ENCODE measurements around the gene MEGF11. TPM values are rescaled to one million over a fixed set of nuclear protein-coding genes. Genes with fewer than 3 reads are reported as not detected.

Gene MEGF11
- polyA plus RNA-seq, 2 of the 4 experiments (the other 2 are of a cell fraction), result 0.25 to 0.31 TPM

DNA sequence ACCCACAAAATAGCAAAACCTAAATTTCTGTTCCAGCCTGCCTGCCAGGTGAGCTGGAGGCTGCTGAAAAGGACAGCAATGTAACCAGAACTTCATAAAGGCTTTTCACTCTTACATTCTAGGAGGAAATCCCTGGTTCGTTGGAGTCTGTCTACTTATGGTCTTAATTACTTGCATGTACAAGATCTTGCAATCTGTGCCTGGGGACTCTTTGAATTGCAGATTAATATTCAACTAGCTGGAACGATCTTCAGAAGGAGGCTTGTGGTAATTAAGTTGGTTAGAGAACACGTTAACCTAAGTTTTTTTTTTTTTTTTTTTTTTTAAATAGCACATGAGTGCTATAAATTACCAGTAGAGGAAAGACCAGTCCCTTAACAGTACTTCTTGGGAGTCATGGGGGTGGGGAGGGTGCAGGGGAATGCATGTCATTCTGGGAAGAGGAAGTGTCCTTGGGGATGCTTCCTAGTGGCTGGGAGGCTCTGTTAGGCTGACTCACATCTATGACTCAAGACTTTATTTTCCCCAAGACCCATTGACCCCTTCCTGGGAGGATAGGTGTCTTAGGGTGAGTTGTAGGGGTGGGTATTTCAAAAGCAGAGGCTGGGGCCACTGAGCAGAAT, 244.5 kb downstream of the MEGF11 start:
- 2% methylated on average over 3 of the region's 3 CpGs for WGBS (ENCODE audit: missing lambda C conversion rate)
- no peak for FAIRE-seq
- Histone ChIP-seq H3K4me3 (no peak overlapping the region), H3K27ac (peak overlapping the region; percentile 40 to 79; a peak in 5 of 6 replicates), H3K9me3 (no peaks in the 10 kb centered on the region), H3K4me1 (peaks cover 39% of the 10 kb centered on the region), H3K4me2 (peak overlapping the region; percentile 63)
- ChIA-PET CTCF (interaction anchor here (1.9 kb wide), 1 partner anchor 29 kb away, joined by 6 read pairs; no protein-coding TSS in a partner anchor), POLR2A (no interaction called here)
- DNase-seq (ENCODE audit: low read depth in 1 of 2, low spot score in 1 of 2), result peak; percentile 84 to 86
- ATAC-seq, result peak; percentile 70 to 77
- TF ChIP-seq RNF2 (IDR thresholded peaks at IDR 0.05; ENCODE audit: borderline replicate concordance, low read depth) (no peak), EHF (CRISPR knock-in tag; IDR thresholded peaks at IDR 0.05) (no peak), EP300 (IDR thresholded peaks at IDR 0.05) (0 out of 5 replicates have a peak, but pooled peaks of 1 of the 2 experiments have one; percentile 21), KDM5A (IDR thresholded peaks at IDR 0.05) (no peak), FOSL2 (IDR thresholded peaks at IDR 0.05) (peak; percentile 47), FOSL2 (CRISPR knock-in tag; IDR thresholded peaks at IDR 0.05) (peak; percentile 83), MAZ (IDR thresholded peaks at IDR 0.05; ENCODE audit: borderline replicate concordance, low read depth, low read length) (no peak), JUNB (IDR thresholded peaks at IDR 0.05) (peak; percentile 62)
- TF ChIP-seq, protein P1, sequence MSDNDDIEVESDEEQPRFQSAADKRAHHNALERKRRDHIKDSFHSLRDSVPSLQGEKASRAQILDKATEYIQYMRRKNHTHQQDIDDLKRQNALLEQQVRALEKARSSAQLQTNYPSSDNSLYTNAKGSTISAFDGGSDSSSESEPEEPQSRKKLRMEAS (IDR thresholded peaks at IDR 0.05), result 0 out of 2 replicates have a peak, but pooled peaks have one; percentile 16

DNA sequence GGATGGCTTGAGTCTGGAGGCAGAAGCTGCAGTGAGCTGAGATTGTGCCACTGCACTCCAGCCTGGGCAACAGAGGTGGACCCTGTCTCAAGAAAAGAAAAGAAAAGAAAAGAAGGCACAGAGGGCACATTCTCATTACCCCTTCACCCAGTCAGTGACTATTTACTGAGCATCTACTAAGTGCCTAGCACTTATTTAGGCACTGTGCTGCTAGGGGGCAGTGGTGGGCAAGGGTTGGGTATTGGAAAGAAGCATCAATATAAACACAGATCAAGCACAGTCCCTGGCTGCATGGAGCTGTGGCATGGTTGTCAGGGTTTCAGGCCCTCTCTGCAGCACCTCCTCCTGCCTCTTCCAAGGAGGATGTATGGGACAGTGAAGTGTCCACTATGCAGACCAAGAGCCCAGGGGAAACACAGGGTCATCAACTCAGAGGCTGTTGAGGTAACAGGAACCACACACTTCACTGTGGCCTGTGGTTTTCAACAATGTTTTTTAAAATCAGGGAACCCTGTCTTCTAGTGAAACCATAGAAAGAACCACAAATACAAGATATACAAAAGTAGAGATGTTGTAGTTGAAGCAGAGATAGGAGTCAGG, 245.8 kb downstream of the MEGF11 start:
- ChIA-PET CTCF (interaction anchor here (1.0 kb wide), 1 partner anchor 701 kb away, joined by 3 read pairs; no protein-coding TSS in a partner anchor), POLR2A (no interaction called here)
- DNase-seq (ENCODE audit: low read depth in 1 of 2, low spot score in 1 of 2), result no peak
- TF ChIP-seq RAD21 (conservative IDR thresholded peaks at IDR 0.05 in 1 of 2, IDR thresholded peaks at IDR 0.05 in 1 of 2) (peak in 1 of 2 experiments; percentile 54; a peak in 2 of 5 replicates), HEYL (CRISPR knock-in tag; IDR thresholded peaks at IDR 0.05) (no peak)
- FAIRE-seq, result no peak
- H3K9me3 ChIP-seq, result no peaks in the 10 kb centered on the region
- H3K27ac ChIP-seq, result peak overlapping the region; percentile 12 to 79; a peak in 4 of 6 replicates
- H3K4me2 ChIP-seq, result peak overlapping the region; percentile 52; the same call in 2 of the 3 replicates
- ATAC-seq, result no peak
- H3K4me1 ChIP-seq, result peaks cover 39% of the 10 kb centered on the region
- H3K4me3 ChIP-seq, result no peak overlapping the region

DNA sequence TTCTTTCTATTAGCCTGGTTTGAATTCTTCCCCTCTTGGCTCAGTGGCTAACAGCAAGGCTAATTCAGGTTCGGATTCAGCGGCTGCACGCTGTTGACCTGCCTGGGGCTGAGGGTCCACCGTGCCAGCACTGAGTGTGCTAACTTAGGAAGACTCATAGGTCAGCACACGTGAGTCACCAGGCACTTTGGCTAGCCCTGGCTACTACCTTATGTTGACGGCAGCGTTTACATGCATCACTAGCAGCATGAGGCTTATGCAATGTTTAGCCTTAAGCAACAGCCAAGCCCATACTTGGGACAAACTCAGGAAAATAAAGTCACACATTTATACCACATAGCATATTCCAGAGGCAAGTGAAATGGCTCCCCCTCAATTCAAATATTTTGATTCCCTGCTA, 246.6 kb downstream of the MEGF11 start:
- ChIA-PET CTCF (interaction anchor here (0.9 to 1.6 kb wide), 2 partner anchors 28 to 46 kb away, joined by 3 to 4 read pairs; no protein-coding TSS in a partner anchor), POLR2A (no interaction called here)
- DNase-seq (ENCODE audit: low read depth in 1 of 2, low spot score in 1 of 2) (peak; percentile 68 to 90), FAIRE-seq (peak; percentile 65), ATAC-seq (peak; percentile 89 to 90)
- Histone ChIP-seq H3K9me3 (no peaks in the 10 kb centered on the region), H3K4me2 (peak overlapping the region; percentile 52), H3K4me1 (peaks cover 39% of the 10 kb centered on the region), H3K4me3 (no peak overlapping the region), H3K27ac (peak overlapping the region; percentile 12 to 79; a peak in 4 of 6 replicates)
- WGBS (ENCODE audit: missing lambda C conversion rate), result 5% methylated on average over 7 of the region's 7 CpGs
- TF ChIP-seq, protein P2, sequence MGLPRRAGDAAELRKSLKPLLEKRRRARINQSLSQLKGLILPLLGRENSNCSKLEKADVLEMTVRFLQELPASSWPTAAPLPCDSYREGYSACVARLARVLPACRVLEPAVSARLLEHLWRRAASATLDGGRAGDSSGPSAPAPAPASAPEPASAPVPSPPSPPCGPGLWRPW (IDR thresholded peaks at IDR 0.05), result peak; percentile 60; the same call in 1 of the 2 replicates
- TF ChIP-seq FOSB (CRISPR knock-in tag; IDR thresholded peaks at IDR 0.05) (no peak), MAFK (IDR thresholded peaks at IDR 0.05; ENCODE audit: partially characterized antibody) (peak; percentile 46), RARB (CRISPR knock-in tag; IDR thresholded peaks at IDR 0.05) (no peak), CBX8 (IDR thresholded peaks at IDR 0.05) (no peak), ZSCAN20 (CRISPR knock-in tag; IDR thresholded peaks at IDR 0.05) (no peak), JUN (IDR thresholded peaks at IDR 0.05) (peak in 1 of 2 experiments; percentile 51; a peak in 1 of 5 replicates), ESRRA (IDR thresholded peaks at IDR 0.05; ENCODE audit: borderline replicate concordance, low read length) (no peak), CHD4 (IDR thresholded peaks at IDR 0.05; ENCODE audit: borderline replicate concordance) (no peak), JUNB (IDR thresholded peaks at IDR 0.05) (peak; percentile 57), EP300 (IDR thresholded peaks at IDR 0.05) (peak in 1 of 2 experiments; percentile 62; a peak in 2 of 5 replicates), FOSL2 (IDR thresholded peaks at IDR 0.05) (peak; percentile 56), FOSL2 (CRISPR knock-in tag; IDR thresholded peaks at IDR 0.05) (peak; percentile 88), CHD2 (IDR thresholded peaks at IDR 0.05; ENCODE audit: low read length, partially characterized antibody) (no peak), NPAS2 (CRISPR knock-in tag; IDR thresholded peaks at IDR 0.05; ENCODE audit: borderline replicate concordance) (no peak), TP53 (CRISPR knock-in tag; IDR thresholded peaks at IDR 0.05) (no peak), GATA3 (IDR thresholded peaks at IDR 0.05; ENCODE audit: borderline replicate concordance) (no peak), HDAC2 (IDR thresholded peaks at IDR 0.05) (no peak)
- TF ChIP-seq, protein P3, sequence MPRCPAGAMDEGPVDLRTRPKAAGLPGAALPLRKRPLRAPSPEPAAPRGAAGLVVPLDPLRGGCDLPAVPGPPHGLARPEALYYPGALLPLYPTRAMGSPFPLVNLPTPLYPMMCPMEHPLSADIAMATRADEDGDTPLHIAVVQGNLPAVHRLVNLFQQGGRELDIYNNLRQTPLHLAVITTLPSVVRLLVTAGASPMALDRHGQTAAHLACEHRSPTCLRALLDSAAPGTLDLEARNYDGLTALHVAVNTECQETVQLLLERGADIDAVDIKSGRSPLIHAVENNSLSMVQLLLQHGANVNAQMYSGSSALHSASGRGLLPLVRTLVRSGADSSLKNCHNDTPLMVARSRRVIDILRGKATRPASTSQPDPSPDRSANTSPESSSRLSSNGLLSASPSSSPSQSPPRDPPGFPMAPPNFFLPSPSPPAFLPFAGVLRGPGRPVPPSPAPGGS (IDR thresholded peaks at IDR 0.05), result 0 out of 3 replicates have a peak, but pooled peaks have one; percentile 27
- TF ChIP-seq, protein P4, sequence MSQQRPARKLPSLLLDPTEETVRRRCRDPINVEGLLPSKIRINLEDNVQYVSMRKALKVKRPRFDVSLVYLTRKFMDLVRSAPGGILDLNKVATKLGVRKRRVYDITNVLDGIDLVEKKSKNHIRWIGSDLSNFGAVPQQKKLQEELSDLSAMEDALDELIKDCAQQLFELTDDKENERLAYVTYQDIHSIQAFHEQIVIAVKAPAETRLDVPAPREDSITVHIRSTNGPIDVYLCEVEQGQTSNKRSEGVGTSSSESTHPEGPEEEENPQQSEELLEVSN (IDR thresholded peaks at IDR 0.05; ENCODE audit: borderline replicate concordance, low read depth), result no peak
- TF ChIP-seq, protein P5, sequence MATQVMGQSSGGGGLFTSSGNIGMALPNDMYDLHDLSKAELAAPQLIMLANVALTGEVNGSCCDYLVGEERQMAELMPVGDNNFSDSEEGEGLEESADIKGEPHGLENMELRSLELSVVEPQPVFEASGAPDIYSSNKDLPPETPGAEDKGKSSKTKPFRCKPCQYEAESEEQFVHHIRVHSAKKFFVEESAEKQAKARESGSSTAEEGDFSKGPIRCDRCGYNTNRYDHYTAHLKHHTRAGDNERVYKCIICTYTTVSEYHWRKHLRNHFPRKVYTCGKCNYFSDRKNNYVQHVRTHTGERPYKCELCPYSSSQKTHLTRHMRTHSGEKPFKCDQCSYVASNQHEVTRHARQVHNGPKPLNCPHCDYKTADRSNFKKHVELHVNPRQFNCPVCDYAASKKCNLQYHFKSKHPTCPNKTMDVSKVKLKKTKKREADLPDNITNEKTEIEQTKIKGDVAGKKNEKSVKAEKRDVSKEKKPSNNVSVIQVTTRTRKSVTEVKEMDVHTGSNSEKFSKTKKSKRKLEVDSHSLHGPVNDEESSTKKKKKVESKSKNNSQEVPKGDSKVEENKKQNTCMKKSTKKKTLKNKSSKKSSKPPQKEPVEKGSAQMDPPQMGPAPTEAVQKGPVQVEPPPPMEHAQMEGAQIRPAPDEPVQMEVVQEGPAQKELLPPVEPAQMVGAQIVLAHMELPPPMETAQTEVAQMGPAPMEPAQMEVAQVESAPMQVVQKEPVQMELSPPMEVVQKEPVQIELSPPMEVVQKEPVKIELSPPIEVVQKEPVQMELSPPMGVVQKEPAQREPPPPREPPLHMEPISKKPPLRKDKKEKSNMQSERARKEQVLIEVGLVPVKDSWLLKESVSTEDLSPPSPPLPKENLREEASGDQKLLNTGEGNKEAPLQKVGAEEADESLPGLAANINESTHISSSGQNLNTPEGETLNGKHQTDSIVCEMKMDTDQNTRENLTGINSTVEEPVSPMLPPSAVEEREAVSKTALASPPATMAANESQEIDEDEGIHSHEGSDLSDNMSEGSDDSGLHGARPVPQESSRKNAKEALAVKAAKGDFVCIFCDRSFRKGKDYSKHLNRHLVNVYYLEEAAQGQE (IDR thresholded peaks at IDR 0.05), result no peak
